ENCODE measurements around the gene CLIP1. TPM values are rescaled to one million over a fixed set of nuclear protein-coding genes. Genes with fewer than 3 reads are reported as not detected.

CLIP1 gene
- total and polyA plus RNA-seq, 2 of the 4 experiments (the other 2 are of a cell fraction): 38.0 to 54.8 TPM

GRCh38 chr12:122427403-122427802 lies 4.9 kb upstream of the CLIP1 start:
- intact Hi-C loops (cut with micrococcal nuclease) (no loop called here), in situ Hi-C loops (cut with MboI; ENCODE audit: low sequenced_read_pairs) (no loop called here), dilution Hi-C loops (cut with HindIII; ENCODE audit: low sequenced_read_pairs, unreplicated experiment) (no loop called here)
- no peak for TF ChIP-seq CEBPB (IDR thresholded peaks at IDR 0.05; ENCODE audit: low read depth, low read length)
- no peak for TF ChIP-seq CTCF (conservative IDR thresholded peaks at IDR 0.05; ENCODE audit: low read depth, low read length)
- no peak for TF ChIP-seq ELK1 (IDR thresholded peaks at IDR 0.05; ENCODE audit: borderline replicate concordance, low read depth, low read length)
- TF ChIP-seq NFE2L2 (IDR thresholded peaks at IDR 0.05; ENCODE audit: low read depth, low read length): no peak
- TF ChIP-seq BHLHE40 (IDR thresholded peaks at IDR 0.05; ENCODE audit: low read depth, low read length): no peak
- TF ChIP-seq MAFK (IDR thresholded peaks at IDR 0.05; ENCODE audit: low read depth, low read length): no peak
- no peak for TF ChIP-seq USF2 (IDR thresholded peaks at IDR 0.05; ENCODE audit: low read depth, low read length)
- no peak for TF ChIP-seq CHD1 (IDR thresholded peaks at IDR 0.05; ENCODE audit: low read depth, low read length)
- no peak for TF ChIP-seq MAZ (IDR thresholded peaks at IDR 0.05; ENCODE audit: borderline replicate concordance, low read depth, low read length)
- TF ChIP-seq RCOR1 (IDR thresholded peaks at IDR 0.05; ENCODE audit: insufficient replicate concordance, low read length): no peak
- Histone ChIP-seq H3K36me3 (ENCODE audit: control insufficient read depth, insufficient read depth, low read length) (no peaks in the 10 kb centered on the region), H3K27me3 (ENCODE audit: control insufficient read depth, insufficient read depth, low read length) (no peaks in the 10 kb centered on the region), H3K4me2 (ENCODE audit: low read depth, low read length) (no peak overlapping the region), H2BK20ac (ENCODE audit: low read depth, low read length) (no peak overlapping the region), H2BK5ac (ENCODE audit: low read depth, low read length, poor library complexity, severe bottlenecking) (no peak overlapping the region), H2AK5ac (ENCODE audit: low read depth, low read length) (no peak overlapping the region; the same call in 1 of the 2 replicates), H3K18ac (ENCODE audit: low read depth, low read length) (no peak overlapping the region), H4K91ac (ENCODE audit: insufficient read depth, low read depth, low read length) (no peak overlapping the region), H3K4me1 (ENCODE audit: control insufficient read depth, insufficient read depth, low read length) (peaks cover 5% of the 10 kb centered on the region), H2AFZ (replicated peaks; ENCODE audit: low read length, poor library complexity) (no peak overlapping the region), H3K9me1 (ENCODE audit: insufficient read depth, low read length) (no peaks in the 10 kb centered on the region), H3K14ac (replicated peaks; ENCODE audit: low read depth, low read length) (no peak overlapping the region), H4K20me1 (ENCODE audit: insufficient read depth, low read length) (no peaks in the 10 kb centered on the region), H2BK15ac (ENCODE audit: low read depth, low read length) (no peak overlapping the region), H3K23ac (ENCODE audit: low read depth, low read length) (no peak overlapping the region), H2AK9ac (replicated peaks; ENCODE audit: low read depth, low read length, poor library complexity) (no peak overlapping the region), H3K27ac (ENCODE audit: insufficient read depth, low read length) (no peak overlapping the region), H4K5ac (ENCODE audit: low read depth, low read length) (no peak overlapping the region), H3K56ac (ENCODE audit: extremely low read depth, insufficient read depth, low read length) (no peak overlapping the region), H3K9me3 (ENCODE audit: control insufficient read depth, insufficient read depth, low read length) (no peaks in the 10 kb centered on the region), H3K4me3 (ENCODE audit: insufficient read depth, low read depth, low read length) (no peak overlapping the region), H4K8ac (ENCODE audit: low read depth in 2 of 2, low read length in 2 of 2) (no peak overlapping the region), H3K79me1 (ENCODE audit: low read depth in 1 of 2, low read length in 2 of 2) (peaks cover 0 to 12% of the 10 kb centered on the region in 2 experiments; a peak in 1 of 4 replicates), H3K9ac (ENCODE audit: low read depth, low read length) (no peak overlapping the region), H2BK120ac (ENCODE audit: low read depth, low read length) (no peak overlapping the region), H3K4ac (ENCODE audit: low read depth, low read length) (no peak overlapping the region)
- no TSS peak for BruUV-seq (replicated peaks)
- ATAC-seq (ENCODE audit: low read depth): no peak
- 94% methylated on average over 5 of the region's 9 CpGs; no CpG with 5 or more reads in 1 of the 2 experiments for WGBS, 2 experiments (ENCODE audit: extremely low coverage in 2 of 2, insufficient read length in 1 of 2)
- POLR2A ChIA-PET (ENCODE audit: unreplicated experiment): no interaction called here
- CTCF ChIA-PET: no interaction called here
- DNase-seq: no peak

Data from IMR-90 (cell line).